H9 (cell line): ENCODE results near the gene TPBGL. TPM values are rescaled to one million over a fixed set of nuclear protein-coding genes. Genes with fewer than 3 reads are reported as not detected.

ENCODE experiments used
- DNase-seq: peaks from one replicate; pipeline ENCODE4 v3.0.0-alpha.2; 2017
- H2AFZ ChIP-seq: one replicate; pipeline ENCODE4 v1.6.1; 2013; ENCODE audit warnings: mild to moderate bottlenecking, low read length, control low read depth, moderate library complexity
- H2AK5ac ChIP-seq: 2 replicates; pipeline ENCODE4 v1.6.1; 2013; ENCODE audit warnings: low read length, control low read depth, mixed read lengths; ENCODE audit not compliant: insufficient read length
- H2BK120ac ChIP-seq: one replicate; pipeline ENCODE4 v1.6.1; 2013; ENCODE audit warnings: low read depth, mild to moderate bottlenecking, low read length, control low read depth, inconsistent platforms; ENCODE audit not compliant: poor library complexity, severe bottlenecking
- H2BK12ac ChIP-seq: 2 replicates; pipeline ENCODE4 v1.6.1; 2013; ENCODE audit warnings: low read length, control low read depth, mixed read lengths, low read depth; ENCODE audit not compliant: insufficient read length
- H2BK15ac ChIP-seq: 2 replicates; pipeline ENCODE4 v1.6.1; 2013; ENCODE audit warnings: low read depth, low read length, control low read depth
- H2BK20ac ChIP-seq: one replicate; pipeline ENCODE4 v1.6.1; 2013; ENCODE audit warnings: low read depth, mild to moderate bottlenecking, low read length, control low read depth, inconsistent platforms; ENCODE audit not compliant: poor library complexity, severe bottlenecking
- H2BK5ac ChIP-seq: 2 replicates; pipeline ENCODE4 v1.6.1; 2013; ENCODE audit warnings: low read length, control low read depth, mixed read lengths; ENCODE audit not compliant: insufficient read length
- H3K14ac ChIP-seq: 2 replicates; pipeline ENCODE4 v1.6.1; 2013; ENCODE audit warnings: low read length, control low read depth; ENCODE audit not compliant: insufficient read depth
- H3K18ac ChIP-seq: 2 replicates; pipeline ENCODE4 v1.6.1; 2013; ENCODE audit warnings: low read depth, mild to moderate bottlenecking, mixed read lengths, low read length, control low read depth; ENCODE audit not compliant: insufficient read length
- H3K23ac ChIP-seq: 2 replicates; pipeline ENCODE4 v1.6.1; 2013; ENCODE audit warnings: low read length, control low read depth, mixed read lengths, low read depth; ENCODE audit not compliant: insufficient read length
- H3K23me2 ChIP-seq: 2 replicates; pipeline ENCODE4 v1.6.1; 2013; ENCODE audit warnings: low read depth, mild to moderate bottlenecking, mixed read lengths, low read length, control low read depth; ENCODE audit not compliant: insufficient read length, poor library complexity, severe bottlenecking
- H3K27ac ChIP-seq: 2 replicates; pipeline ENCODE4 v1.5.1; 2013; ENCODE audit warnings: low read length, control low read depth, mixed read lengths, low read depth; ENCODE audit not compliant: insufficient read length
- H3K27me3 ChIP-seq: 2 replicates; pipeline ENCODE4 v1.6.1; 2013; ENCODE audit warnings: low read length, control low read depth, inconsistent platforms; ENCODE audit not compliant: insufficient read depth
- H3K4ac ChIP-seq: 2 replicates; pipeline ENCODE4 v1.6.1; 2013; ENCODE audit warnings: low read depth, mild to moderate bottlenecking, control low read depth, inconsistent platforms, low read length, moderate library complexity
- H3K4me1 ChIP-seq: 2 replicates; pipeline ENCODE4 v1.6.1; 2013; ENCODE audit warnings: low read length, control low read depth, inconsistent platforms; ENCODE audit not compliant: insufficient read depth
- H3K4me2 ChIP-seq: 2 replicates; pipeline ENCODE4 v1.6.1; 2013; ENCODE audit warnings: low read length, control low read depth, mixed read lengths; ENCODE audit not compliant: insufficient read length, insufficient read depth
- H3K56ac ChIP-seq: 2 replicates; pipeline ENCODE4 v1.6.1; 2013; ENCODE audit warnings: low read depth, mild to moderate bottlenecking, mixed read lengths, low read length, control low read depth; ENCODE audit not compliant: insufficient read length
- H3K79me1 ChIP-seq: 2 replicates; pipeline ENCODE4 v1.6.1; 2013; ENCODE audit warnings: low read depth, mild to moderate bottlenecking, moderate library complexity, low read length, control low read depth, inconsistent platforms; ENCODE audit not compliant: insufficient read depth, poor library complexity, severe bottlenecking
- H3K79me2 ChIP-seq: 2 replicates; pipeline ENCODE4 v1.6.1; 2013; ENCODE audit warnings: low read length, control low read depth, inconsistent platforms; ENCODE audit not compliant: insufficient read depth
- H3K9ac ChIP-seq: 2 replicates; pipeline ENCODE4 v1.6.1; 2013; ENCODE audit warnings: low read length, control low read depth, mixed read lengths; ENCODE audit not compliant: insufficient read length; ENCODE audit errors: extremely low read depth
- H3K9me3 ChIP-seq: one replicate; pipeline ENCODE4 v1.6.1; 2013; ENCODE audit warnings: low read depth, low read length, inconsistent platforms; ENCODE audit not compliant: control insufficient read depth
- H3T11ph ChIP-seq: one replicate; pipeline ENCODE4 v1.6.1; 2013; ENCODE audit warnings: mild to moderate bottlenecking, low read length, control low read depth, inconsistent platforms
- H4K20me1 ChIP-seq: one replicate; pipeline ENCODE4 v1.6.1; 2013; ENCODE audit not compliant: control insufficient read depth, insufficient read length, insufficient read depth
- H4K5ac ChIP-seq: 2 replicates; pipeline ENCODE4 v1.6.1; 2013; ENCODE audit warnings: low read depth, mild to moderate bottlenecking, mixed read lengths, low read length, control low read depth; ENCODE audit not compliant: insufficient read length
- H4K8ac ChIP-seq: replicated peaks from 2 replicates; pipeline ENCODE4 v1.6.1; 2013; ENCODE audit warnings: low read length, control low read depth, mixed read lengths, low read depth; ENCODE audit not compliant: insufficient read length
- H4K91ac ChIP-seq: 2 replicates; pipeline ENCODE4 v1.6.1; 2013; ENCODE audit warnings: low read depth, mild to moderate bottlenecking, moderate library complexity, mixed read lengths, low read length, control low read depth; ENCODE audit not compliant: insufficient read length
- H3K27ac Mint-ChIP-seq, 3 experiments: 2 replicates in 2 of 3; 3 replicates in 1 of 3; pipeline ENCODE4 v1.8.0; 2020 to 2021; ENCODE audit warnings: mixed read lengths in 3 of 3, mild to moderate bottlenecking in 1 of 3, moderate library complexity in 1 of 3
- H3K27me3 Mint-ChIP-seq: 2 replicates; pipeline ENCODE4 v1.8.0; 2021; ENCODE audit warnings: low read depth, mild to moderate bottlenecking, moderate library complexity, mixed read lengths
- H3K36me3 Mint-ChIP-seq, 3 experiments: 2 replicates in 2 of 3; 3 replicates in 1 of 3; pipeline ENCODE4 v1.8.0; 2020 to 2021; ENCODE audit warnings: low read depth in 3 of 3, mixed read lengths in 3 of 3; ENCODE audit not compliant: insufficient read depth in 1 of 3
- H3K4me1 Mint-ChIP-seq, 2 experiments: 2 replicates each; pipeline ENCODE4 v1.8.0; 2020; ENCODE audit warnings: mixed read lengths in 2 of 2
- H3K4me3 Mint-ChIP-seq, 2 experiments: 2 replicates in 1 of 2; 3 replicates in 1 of 2; pipeline ENCODE4 v1.8.0; 2020 to 2021; ENCODE audit warnings: mild to moderate bottlenecking in 2 of 2, mixed read lengths in 2 of 2, moderate library complexity in 1 of 2
- H3K9me3 Mint-ChIP-seq, 2 experiments: 2 replicates in 1 of 2; 3 replicates in 1 of 2; pipeline ENCODE4 v1.8.0; 2020; ENCODE audit warnings: mild to moderate bottlenecking in 2 of 2, mixed read lengths in 2 of 2, moderate library complexity in 1 of 2
- WGBS: extraction: QIAGEN DNeasy Blood & Tissue Kit; methylation state at CpG from one replicate; pipeline ENCODE4 v1.1.7; 2013; ENCODE audit warnings: missing lambda C conversion rate, low lambda C conversion rate, mixed read lengths; ENCODE audit not compliant: insufficient read length; ENCODE audit errors: extremely low coverage; 5-methylcytosine and 5-hydroxymethylcytosine counted together
- total RNA-seq: library from RNA; stranded (reverse); gene quantifications from 2 replicates; pipeline ENCODE4 v1.2.1, GENCODE V29; 2021
- TF ChIP-seq, protein P1 (sequence below): fragments of 200-600 bp; sonication (generic); conservative IDR thresholded peaks from 3 replicates; pipeline ENCODE4 v1.8.0; 2021; ENCODE audit warnings: antibody characterized with exemption, mild to moderate bottlenecking

The TPBGL gene
- total RNA-seq, 1 experiment from 2014 or later = 0.61 TPM

DNA sequence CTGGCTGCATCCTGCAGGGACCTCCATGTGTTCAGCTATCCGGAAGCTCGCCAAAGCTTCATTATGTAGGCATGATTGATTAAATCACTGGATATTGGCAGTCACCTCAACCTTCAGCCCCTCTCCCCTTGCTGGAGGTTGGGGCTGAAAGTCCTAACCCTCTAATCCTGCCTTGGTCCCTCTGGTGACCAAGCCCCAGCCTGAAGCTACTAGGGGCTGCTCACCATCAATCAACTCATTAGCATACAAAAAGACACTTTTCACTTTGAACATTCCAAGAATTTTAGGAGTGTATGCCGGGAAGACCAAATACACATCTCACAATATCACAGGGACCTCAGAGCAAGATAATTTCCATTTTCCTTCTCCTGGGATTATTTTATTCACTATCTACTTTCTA is 38.8 kb upstream of the TPBGL start:
- no peaks in the 10 kb centered on the region for H3K9me3 ChIP-seq
- H2BK5ac ChIP-seq = no peak overlapping the region
- no peak overlapping the region for H3K27ac Mint-ChIP-seq
- no peak overlapping the region for H3K9ac ChIP-seq
- H3K4me1 Mint-ChIP-seq = peaks cover 28% of the 10 kb centered on the region in 2 experiments
- H4K20me1 ChIP-seq = no peaks in the 10 kb centered on the region
- no peak overlapping the region; a peak in 1 of 5 replicates for H3K4me3 Mint-ChIP-seq
- no peak overlapping the region for H2AK5ac ChIP-seq
- no peak overlapping the region for H4K5ac ChIP-seq
- H3K4me2 ChIP-seq = no peak overlapping the region
- H2AFZ ChIP-seq = no peak overlapping the region
- H3K4me1 ChIP-seq = peaks cover 6% of the 10 kb centered on the region; the same call in 1 of the 2 replicates
- no peak overlapping the region for H3K56ac ChIP-seq
- H3K27me3 Mint-ChIP-seq = no peaks in the 10 kb centered on the region; the same call in 1 of the 2 replicates
- H3K79me1 ChIP-seq = no peaks in the 10 kb centered on the region
- DNase-seq = no peak
- H3K23me2 ChIP-seq = no peaks in the 10 kb centered on the region
- no peaks in the 10 kb centered on the region for H3K27me3 ChIP-seq
- H3K36me3 Mint-ChIP-seq = no peaks in the 10 kb centered on the region; a peak in 1 of 7 replicates
- H3K23ac ChIP-seq = no peak overlapping the region
- no peak overlapping the region for H3K4ac ChIP-seq
- no peak overlapping the region for H2BK12ac ChIP-seq
- H3K14ac ChIP-seq = no peak overlapping the region
- WGBS = no CpG with 5 or more reads among the region's 3 CpGs
- TF ChIP-seq, protein P1, sequence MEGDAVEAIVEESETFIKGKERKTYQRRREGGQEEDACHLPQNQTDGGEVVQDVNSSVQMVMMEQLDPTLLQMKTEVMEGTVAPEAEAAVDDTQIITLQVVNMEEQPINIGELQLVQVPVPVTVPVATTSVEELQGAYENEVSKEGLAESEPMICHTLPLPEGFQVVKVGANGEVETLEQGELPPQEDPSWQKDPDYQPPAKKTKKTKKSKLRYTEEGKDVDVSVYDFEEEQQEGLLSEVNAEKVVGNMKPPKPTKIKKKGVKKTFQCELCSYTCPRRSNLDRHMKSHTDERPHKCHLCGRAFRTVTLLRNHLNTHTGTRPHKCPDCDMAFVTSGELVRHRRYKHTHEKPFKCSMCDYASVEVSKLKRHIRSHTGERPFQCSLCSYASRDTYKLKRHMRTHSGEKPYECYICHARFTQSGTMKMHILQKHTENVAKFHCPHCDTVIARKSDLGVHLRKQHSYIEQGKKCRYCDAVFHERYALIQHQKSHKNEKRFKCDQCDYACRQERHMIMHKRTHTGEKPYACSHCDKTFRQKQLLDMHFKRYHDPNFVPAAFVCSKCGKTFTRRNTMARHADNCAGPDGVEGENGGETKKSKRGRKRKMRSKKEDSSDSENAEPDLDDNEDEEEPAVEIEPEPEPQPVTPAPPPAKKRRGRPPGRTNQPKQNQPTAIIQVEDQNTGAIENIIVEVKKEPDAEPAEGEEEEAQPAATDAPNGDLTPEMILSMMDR = no peak
- H2BK15ac ChIP-seq = no peak overlapping the region
- H4K91ac ChIP-seq = no peak overlapping the region
- H3T11ph ChIP-seq = no peak overlapping the region
- H4K8ac ChIP-seq = no peak overlapping the region
- no peak overlapping the region for H2BK120ac ChIP-seq
- no peak overlapping the region for H2BK20ac ChIP-seq
- H3K79me2 ChIP-seq = no peaks in the 10 kb centered on the region
- no peaks in the 10 kb centered on the region for H3K9me3 Mint-ChIP-seq
- H3K27ac ChIP-seq = no peak overlapping the region
- no peak overlapping the region for H3K18ac ChIP-seq
